Epithelial cell of proximal tubule (primary cell): Measurements from ENCODE around the gene NR2F2. TPM values are rescaled to one million over a fixed set of nuclear protein-coding genes. Genes with fewer than 3 reads are reported as not detected.

Source experiments
- DNase-seq: peaks from one replicate; pipeline ENCODE4 v3.0.0-alpha.2; 2011; ENCODE audit warnings: low read depth
- H3K4me3 ChIP-seq: 2 replicates; pipeline ENCODE4 v1.5.1; 2011; ENCODE audit warnings: low read depth, mild to moderate bottlenecking, low read length
- total RNA-seq: library from RNA; depleted of rRNA; stranded (reverse); fragments of >200 nt; gene quantifications from 2 replicates; pipeline ENCODE4 v1.2.3, GENCODE V29; 2015
- TF ChIP-seq, protein P1 (sequence below): conservative IDR thresholded peaks from 2 replicates; pipeline ENCODE4 v1.5.1; 2012; ENCODE audit warnings: low read depth, mild to moderate bottlenecking, low read length

The NR2F2 gene
- total RNA-seq, 1 donor from 2014 or later = 17.6 TPM

GRCh38 chr15:96344706-96345559 lies 14.4 kb downstream of the NR2F2 start:
- H3K4me3 ChIP-seq = peak overlapping the region; percentile 63
- DNase-seq = no peak

GRCh38 chr15:96345560-96346399 lies 15.3 kb downstream of the NR2F2 start:
- no peak for DNase-seq
- TF ChIP-seq, protein P1, sequence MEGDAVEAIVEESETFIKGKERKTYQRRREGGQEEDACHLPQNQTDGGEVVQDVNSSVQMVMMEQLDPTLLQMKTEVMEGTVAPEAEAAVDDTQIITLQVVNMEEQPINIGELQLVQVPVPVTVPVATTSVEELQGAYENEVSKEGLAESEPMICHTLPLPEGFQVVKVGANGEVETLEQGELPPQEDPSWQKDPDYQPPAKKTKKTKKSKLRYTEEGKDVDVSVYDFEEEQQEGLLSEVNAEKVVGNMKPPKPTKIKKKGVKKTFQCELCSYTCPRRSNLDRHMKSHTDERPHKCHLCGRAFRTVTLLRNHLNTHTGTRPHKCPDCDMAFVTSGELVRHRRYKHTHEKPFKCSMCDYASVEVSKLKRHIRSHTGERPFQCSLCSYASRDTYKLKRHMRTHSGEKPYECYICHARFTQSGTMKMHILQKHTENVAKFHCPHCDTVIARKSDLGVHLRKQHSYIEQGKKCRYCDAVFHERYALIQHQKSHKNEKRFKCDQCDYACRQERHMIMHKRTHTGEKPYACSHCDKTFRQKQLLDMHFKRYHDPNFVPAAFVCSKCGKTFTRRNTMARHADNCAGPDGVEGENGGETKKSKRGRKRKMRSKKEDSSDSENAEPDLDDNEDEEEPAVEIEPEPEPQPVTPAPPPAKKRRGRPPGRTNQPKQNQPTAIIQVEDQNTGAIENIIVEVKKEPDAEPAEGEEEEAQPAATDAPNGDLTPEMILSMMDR = peak; percentile 61
- H3K4me3 ChIP-seq = peak overlapping the region; percentile 63

More at GRCh38 chr15:96344706-96345559, 14.4 kb downstream of the NR2F2 start:
- TF ChIP-seq, protein P1 = no peak

DNA sequence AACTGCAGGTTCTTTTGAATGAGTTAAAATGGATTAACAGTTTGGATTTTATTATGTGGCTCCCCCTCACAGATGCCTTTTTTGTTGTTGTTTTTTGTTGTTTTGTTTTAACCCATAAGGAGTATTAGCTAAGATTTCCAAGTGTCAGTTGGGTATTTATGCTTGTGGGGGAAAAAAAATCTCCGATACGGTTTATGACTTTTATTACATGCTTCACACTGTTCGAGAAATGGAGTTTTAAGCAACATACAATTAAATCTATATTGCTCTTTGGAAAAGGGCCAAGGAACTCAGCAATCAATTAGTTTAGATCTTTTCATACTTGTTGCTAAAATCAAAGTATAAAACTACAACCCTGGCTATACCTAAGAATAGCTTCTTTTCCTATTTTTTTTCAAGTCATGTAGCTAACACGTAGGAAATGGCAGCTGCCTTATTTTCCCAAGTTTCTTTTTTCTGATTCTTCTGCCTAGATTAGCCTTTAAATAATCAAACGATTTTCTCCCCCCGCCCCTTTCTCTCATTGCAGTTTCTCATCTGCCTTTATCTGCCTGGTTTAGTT lies 16.0 kb downstream of the NR2F2 start:
- H3K4me3 ChIP-seq = peak overlapping the region; percentile 63
- DNase-seq = no peak
- TF ChIP-seq, protein P1 = no peak

DNA sequence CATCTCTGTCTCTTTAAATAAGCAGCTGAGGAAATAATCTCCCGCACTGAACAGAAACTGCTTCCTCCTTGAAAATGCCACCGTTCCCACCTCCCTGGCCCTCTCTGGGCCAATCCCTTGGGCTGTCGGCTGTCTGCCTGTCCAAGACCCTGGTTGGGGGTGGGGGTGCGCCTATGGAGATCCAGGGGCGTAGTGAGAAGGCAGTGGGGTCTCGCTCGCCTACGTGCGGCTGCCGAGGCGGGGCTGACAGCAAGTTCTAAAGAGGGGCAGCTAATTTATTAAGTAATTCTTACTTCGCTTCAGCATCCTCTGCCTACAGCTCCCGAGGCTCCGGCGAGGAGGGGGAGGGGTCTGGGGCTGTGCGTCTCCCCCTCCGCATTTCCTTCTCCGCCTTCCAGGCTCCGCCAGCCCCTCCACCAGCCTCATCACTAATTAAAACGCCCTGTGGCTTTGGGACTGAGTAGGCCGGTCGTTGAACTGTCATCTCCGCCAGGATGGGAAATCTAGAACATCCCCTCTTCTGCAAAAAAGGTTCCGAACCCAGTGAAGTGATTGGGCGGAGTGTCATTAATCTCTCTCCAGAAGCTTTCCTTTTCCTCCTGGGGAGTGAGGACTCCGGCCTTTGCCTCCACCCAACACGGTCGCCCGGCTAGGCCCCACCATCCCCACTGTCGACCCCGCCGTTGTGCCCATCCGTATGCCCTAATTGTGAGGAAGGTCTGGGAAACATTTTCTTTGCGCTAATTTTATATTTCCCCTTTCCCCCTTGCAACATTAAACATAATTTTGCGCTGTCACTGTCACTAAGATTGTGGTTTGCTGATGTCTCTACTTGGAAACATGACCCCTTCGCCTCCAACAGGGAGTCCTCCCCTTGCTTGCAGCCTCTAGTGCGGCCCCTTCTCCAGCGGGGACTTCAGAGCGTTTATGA lies 16.9 kb downstream of the NR2F2 start:
- no peak for DNase-seq
- peak overlapping the region; percentile 63 for H3K4me3 ChIP-seq
- TF ChIP-seq, protein P1 = no peak

DNA sequence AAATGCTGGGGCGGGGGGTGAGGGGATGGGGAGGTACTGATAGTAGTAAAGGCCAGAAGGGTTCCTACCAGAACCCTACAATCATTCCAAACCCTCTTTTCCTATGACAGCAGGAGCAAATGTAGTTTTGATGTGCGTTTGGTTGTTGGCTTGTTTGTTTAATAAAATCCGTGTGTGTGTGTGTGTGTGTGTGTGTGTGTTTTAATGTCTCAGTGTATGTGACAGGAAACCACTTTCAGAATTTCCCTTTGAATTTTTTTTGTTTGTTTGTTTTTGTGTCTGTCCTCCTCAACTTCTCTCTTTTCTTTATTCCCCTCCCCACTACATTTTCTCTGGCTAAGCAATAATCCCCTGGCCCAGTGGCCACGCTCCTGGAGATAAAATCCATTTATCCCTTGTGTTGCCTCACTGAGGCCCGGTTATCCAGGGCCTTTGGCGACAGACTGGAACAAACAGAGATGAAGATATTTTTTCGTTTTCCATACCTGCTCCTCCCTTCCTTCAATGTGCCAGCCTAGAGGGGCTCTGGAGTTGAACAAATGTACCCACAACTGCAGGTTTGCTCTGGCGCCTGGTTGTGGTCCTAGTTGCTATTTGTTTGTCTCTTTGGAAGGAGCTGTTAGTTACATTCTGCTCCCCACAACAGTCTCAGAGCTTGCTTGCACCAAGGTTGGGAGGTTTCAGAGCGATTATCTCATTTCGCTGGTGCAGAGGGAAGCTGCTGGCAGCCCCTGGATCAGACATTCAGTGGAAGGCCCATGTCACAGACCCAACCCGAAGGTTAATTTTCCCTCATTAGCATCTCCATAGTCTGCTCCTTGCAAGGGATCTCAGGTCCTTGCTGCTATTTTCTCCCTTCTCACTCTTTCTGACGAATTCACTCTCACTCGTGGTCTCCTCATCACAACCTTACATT lies 17.9 kb downstream of the NR2F2 start:
- no peak overlapping the region for H3K4me3 ChIP-seq
- TF ChIP-seq, protein P1 = no peak
- no peak for DNase-seq
